HG02840 (cell line): ENCODE measurements around the gene ZWINT.
A peak's percentile ranks its signal among the peaks of the same experiment; 100 is the strongest.

Experiments
- ATAC-seq: cut with Tn5 transposase; IDR thresholded peaks from one replicate; pipeline ENCODE4 v1.9.1; 2021; ENCODE audit warnings: mild to moderate bottlenecking, moderate library complexity, moderate number of reproducible peaks; ENCODE audit not compliant: unreplicated experiment, low FRiP score

The ZWINT gene

GRCh38 chr10:56360967-56361612 is at the start of gene ZWINT:
TSS of gene ZWINT (minus strand) at chr10:56361259. CDS start at chr10:56361236, 23 bp downstream.
- ATAC-seq = peak; percentile 99

- no peak for ATAC-seq
These were observed 22.7 kb upstream of the ZWINT start for GRCh38 chr10:56383806-56384205.

GRCh38 chr10:56370217-56371113 is 9.4 kb upstream of the ZWINT start:
- no peak for ATAC-seq

GRCh38 chr10:56360583-56360966 is 484 bp downstream of the ZWINT start:
- ATAC-seq = no peak

- no peak for ATAC-seq
These were observed 1.2 kb downstream of the ZWINT start for GRCh38 chr10:56359837-56360236.

GRCh38 chr10:56357018-56357417 is 4.0 kb downstream of the ZWINT start:
- ATAC-seq = no peak

- no peak for ATAC-seq
These were observed 9.0 kb downstream of the ZWINT start for GRCh38 chr10:56351909-56352630.

- ATAC-seq = no peak
These were observed 11.4 kb downstream of the ZWINT start for GRCh38 chr10:56349611-56350010.

GRCh38 chr10:56348101-56348500 is 13.0 kb downstream of the ZWINT start:
- ATAC-seq = no peak

- ATAC-seq = no peak
These were observed 14.1 kb downstream of the ZWINT start for GRCh38 chr10:56346845-56347415.

GRCh38 chr10:56341612-56342011 is 19.4 kb downstream of the ZWINT start:
- no peak for ATAC-seq

- ATAC-seq = no peak
These were observed 31.1 kb downstream of the ZWINT start for GRCh38 chr10:56329961-56330360.

GRCh38 chr10:56327118-56327517 is 33.9 kb downstream of the ZWINT start:
- ATAC-seq = no peak

- peak; percentile 98 for ATAC-seq
These were observed 41.7 kb downstream of the ZWINT start for GRCh38 chr10:56319386-56319785.

- peak; percentile 12 for ATAC-seq
These were observed 42.2 kb downstream of the ZWINT start for GRCh38 chr10:56318816-56319215.

- no peak for ATAC-seq
These were observed 43.5 kb downstream of the ZWINT start for GRCh38 chr10:56317603-56318002.

- no peak for ATAC-seq
These were observed 44.5 kb downstream of the ZWINT start for GRCh38 chr10:56316603-56317002.
